GM21423 (cell line): Measurements from ENCODE around the gene FGF3.

Experiments
- ATAC-seq: cut with Tn5 transposase; IDR thresholded peaks from one replicate; pipeline ENCODE4 v1.9.1; 2021; ENCODE audit warnings: mild to moderate bottlenecking, moderate library complexity; ENCODE audit not compliant: unreplicated experiment

Gene FGF3

GRCh38 chr11:69825037-69825834 lies 6.0 kb upstream of the FGF3 start:
- no peak for ATAC-seq

GRCh38 chr11:69823641-69824265 lies 4.5 kb upstream of the FGF3 start:
- ATAC-seq, result no peak

- no peak for ATAC-seq
Observed at GRCh38 chr11:69822676-69823494, 3.7 kb upstream of the FGF3 start.

- no peak for ATAC-seq
Observed at GRCh38 chr11:69821511-69822040, 2.4 kb upstream of the FGF3 start.

- no peak for ATAC-seq
Observed at GRCh38 chr11:69820441-69820840, 1.2 kb upstream of the FGF3 start.

- ATAC-seq, result no peak
Observed at GRCh38 chr11:69819541-69820070, 390 bp upstream of the FGF3 start.

GRCh38 chr11:69818231-69818602 lies 999 bp downstream of the FGF3 start:
- no peak for ATAC-seq

GRCh38 chr11:69817265-69818230 lies 1.7 kb downstream of the FGF3 start:
- no peak for ATAC-seq

GRCh38 chr11:69816671-69817070 lies 2.5 kb downstream of the FGF3 start:
- ATAC-seq, result no peak

- ATAC-seq, result no peak
Observed at GRCh38 chr11:69815973-69816372, 3.2 kb downstream of the FGF3 start.

GRCh38 chr11:69814902-69815301 lies 4.3 kb downstream of the FGF3 start:
- ATAC-seq, result no peak

- no peak for ATAC-seq
Observed at GRCh38 chr11:69814411-69814810, 4.8 kb downstream of the FGF3 start.

- ATAC-seq, result no peak
Observed at GRCh38 chr11:69813839-69814238, 5.4 kb downstream of the FGF3 start.

GRCh38 chr11:69812946-69813345 lies 6.3 kb downstream of the FGF3 start:
- no peak for ATAC-seq

- no peak for ATAC-seq
Observed at GRCh38 chr11:69812256-69812655, 7.0 kb downstream of the FGF3 start.

- no peak for ATAC-seq
Observed at GRCh38 chr11:69811431-69811830, 7.8 kb downstream of the FGF3 start.

- ATAC-seq, result no peak
Observed at GRCh38 chr11:69810289-69811118, 8.7 kb downstream of the FGF3 start.

- ATAC-seq, result no peak
Observed at GRCh38 chr11:69808667-69809086, 10.5 kb downstream of the FGF3 start.
